ENCODE measurements around the gene STOX2.

The STOX2 gene

GRCh38 chr4:183961795-183962194, 56.7 kb downstream of the STOX2 start:
- DNase-seq (ENCODE audit: extremely low read depth, low read depth) = no peak
- no peak for TF ChIP-seq CTCF (IDR thresholded peaks at IDR 0.05; ENCODE audit: low read depth, low read length, missing control alignments)
- H3K4me3 ChIP-seq (replicated peaks; ENCODE audit: low read depth, low read length) = no peak overlapping the region

- H3K4me3 ChIP-seq (replicated peaks; ENCODE audit: low read depth, low read length) = no peak overlapping the region
- no peak for TF ChIP-seq CTCF (IDR thresholded peaks at IDR 0.05; ENCODE audit: low read depth, low read length, missing control alignments)
- DNase-seq (ENCODE audit: extremely low read depth, low read depth) = no peak
Observed at GRCh38 chr4:183962419-183962818, 57.3 kb downstream of the STOX2 start.

GRCh38 chr4:183966371-183966770, 61.3 kb downstream of the STOX2 start:
- TF ChIP-seq CTCF (IDR thresholded peaks at IDR 0.05; ENCODE audit: low read depth, low read length, missing control alignments) = no peak
- no peak for DNase-seq (ENCODE audit: extremely low read depth, low read depth)
- no peak overlapping the region for H3K4me3 ChIP-seq (replicated peaks; ENCODE audit: low read depth, low read length)

GRCh38 chr4:183967266-183967665, 62.2 kb downstream of the STOX2 start:
- no peak overlapping the region for H3K4me3 ChIP-seq (replicated peaks; ENCODE audit: low read depth, low read length)
- TF ChIP-seq CTCF (IDR thresholded peaks at IDR 0.05; ENCODE audit: low read depth, low read length, missing control alignments) = no peak
- DNase-seq (ENCODE audit: extremely low read depth, low read depth) = no peak

GRCh38 chr4:183968502-183968901, 63.4 kb downstream of the STOX2 start:
- no peak for DNase-seq (ENCODE audit: extremely low read depth, low read depth)
- no peak overlapping the region for H3K4me3 ChIP-seq (replicated peaks; ENCODE audit: low read depth, low read length)
- no peak for TF ChIP-seq CTCF (IDR thresholded peaks at IDR 0.05; ENCODE audit: low read depth, low read length, missing control alignments)

- H3K4me3 ChIP-seq (replicated peaks; ENCODE audit: low read depth, low read length) = no peak overlapping the region
- TF ChIP-seq CTCF (IDR thresholded peaks at IDR 0.05; ENCODE audit: low read depth, low read length, missing control alignments) = no peak
- DNase-seq (ENCODE audit: extremely low read depth, low read depth) = no peak
Observed at GRCh38 chr4:183968931-183969330, 63.8 kb downstream of the STOX2 start.

- no peak for TF ChIP-seq CTCF (IDR thresholded peaks at IDR 0.05; ENCODE audit: low read depth, low read length, missing control alignments)
- DNase-seq (ENCODE audit: extremely low read depth, low read depth) = no peak
- no peak overlapping the region for H3K4me3 ChIP-seq (replicated peaks; ENCODE audit: low read depth, low read length)
Observed at GRCh38 chr4:183969596-183969995, 64.5 kb downstream of the STOX2 start.
